K562 (cell line): ENCODE measurements around the gene TMEM61. TPM values are rescaled to one million over a fixed set of nuclear protein-coding genes. Genes with fewer than 3 reads are reported as not detected.

Experiments used
- ESRRB ChIP-seq: fragments of 250-450 bp; sonication (Bioruptor Pico); IDR thresholded peaks from 2 replicates; pipeline ENCODE4 v1.5.0; 2020; ENCODE audit warnings: mild to moderate bottlenecking, moderate library complexity, borderline replicate concordance
- KDM1A ChIP-seq, 2 experiments: fragments of 450-650 bp; IDR thresholded peaks; 2 replicates each; pipeline ENCODE4 v1.6.1; 2016; ENCODE audit warnings: mild to moderate bottlenecking in 2 of 2
- MAFK ChIP-seq: IDR thresholded peaks from 2 replicates; pipeline ENCODE4 v1.6.1; 2011; ENCODE audit warnings: low read length, improper control_type of control experiment
- MIER1 ChIP-seq: fragments of 450-650 bp; IDR thresholded peaks from 2 replicates; pipeline ENCODE4 v1.6.1; 2016; ENCODE audit warnings: antibody characterized with exemption, mild to moderate bottlenecking, low read depth
- NUFIP1 ChIP-seq: fragments of 450-650 bp; IDR thresholded peaks from 2 replicates; pipeline ENCODE4 v1.6.1; 2018; ENCODE audit not compliant: partially characterized antibody
- TFAP4 ChIP-seq: sonication (generic); formaldehyde crosslinking; IDR thresholded peaks from 2 replicates; pipeline ENCODE4 v1.8.0; 2022; ENCODE audit warnings: missing genetic modification reagents, mild to moderate bottlenecking, moderate library complexity, borderline replicate concordance
- ZBTB40 ChIP-seq, 2 experiments: fragments of 450-650 bp in 1 of 2; sonication (generic) in 1 of 2; formaldehyde crosslinking in 1 of 2; IDR thresholded peaks; 2 replicates each; pipeline versions ENCODE4 v1.7.1 to v1.9.0; 2016 to 2022; ENCODE audit warnings: inconsistent platforms in 1 of 2, mild to moderate bottlenecking in 1 of 2, missing genetic modification reagents in 1 of 2
- ZNF318 ChIP-seq, 2 experiments: fragments of 450-650 bp; IDR thresholded peaks; 2 replicates each; pipeline ENCODE4 v1.6.1; 2016; ENCODE audit warnings: mild to moderate bottlenecking in 2 of 2, borderline replicate concordance in 1 of 2, low read depth in 1 of 2, moderate library complexity in 1 of 2
- polyA plus RNA-seq, 8 experiments: library from polyadenylated mRNA; depleted of rRNA in 4 of 8; stranded (reverse) in 5 of 8; unstranded in 3 of 8; fragments of >200 nt; fragmentation: Nextera tagmentation in 2 of 8; fragmentation: Illumina TruSeq in 1 of 8; extraction: Ambion mirVana in 2 of 8; extraction: Trizol in 1 of 8; gene quantifications; 2 replicates each; pipeline versions ENCODE4 v1.2.1 to v1.2.3, GENCODE V29; 2011 to 2014; ENCODE audit warnings: inconsistent platforms in 1 of 8, missing spikeins in 1 of 8
- total RNA-seq, 7 experiments: library from RNA; depleted of rRNA in 6 of 7; stranded (reverse); fragments of >200 nt in 6 of 7; fragmentation: Illumina TruSeq in 2 of 7; extraction: Trizol in 2 of 7; gene quantifications; 2 replicates each; pipeline versions ENCODE4 v1.2.1 to v1.2.3, GENCODE V29; 2011 to 2021; ENCODE audit warnings: low replicate concordance in 1 of 7

TMEM61 gene
- total and polyA plus RNA-seq, 9 of the 15 experiments (the other 6 are each of a cell fraction or from before 2014, with no cell fraction given): not detected

- TF ChIP-seq ZNF318 (IDR thresholded peaks at IDR 0.05; ENCODE audit: borderline replicate concordance in 1 of 2, low read depth in 1 of 2) (no peak), KDM1A (IDR thresholded peaks at IDR 0.05) (peak; percentile 63 to 82; a peak in 3 of 4 replicates), ZBTB40 (IDR thresholded peaks at IDR 0.05) (no peak), ZBTB40 (CRISPR knock-in tag; IDR thresholded peaks at IDR 0.05) (no peak), NUFIP1 (no peak), MAFK (no peak), MIER1 (no peak), ESRRB (CRISPR knock-in tag) (no peak), TFAP4 (peak; percentile 62)
Measured at GRCh38 chr1:54973205-54973921, 7.1 kb upstream of the TMEM61 start (continued).
